ENCODE results near the gene SYT5.

DNA sequence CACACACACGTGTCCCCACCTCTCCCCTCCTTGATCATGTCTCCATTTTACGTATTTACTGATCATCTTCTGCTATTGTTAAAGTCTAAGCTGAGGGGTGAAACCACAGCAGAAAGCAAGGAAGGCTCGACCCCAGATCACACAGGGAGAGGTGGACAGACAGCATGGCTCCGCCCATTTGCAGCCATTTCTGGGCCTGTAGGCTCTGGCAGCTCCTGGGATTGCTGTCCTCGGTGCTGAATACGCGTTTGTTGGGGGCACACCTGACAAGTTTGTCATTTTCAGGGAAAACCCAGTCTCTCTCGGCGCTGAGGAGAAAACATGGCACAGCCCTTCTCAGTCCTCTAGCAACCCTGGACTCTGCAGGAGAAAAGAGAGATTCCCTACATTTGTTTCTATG lies 40.4 kb upstream of the SYT5 start:
- TF ChIP-seq, protein P1, sequence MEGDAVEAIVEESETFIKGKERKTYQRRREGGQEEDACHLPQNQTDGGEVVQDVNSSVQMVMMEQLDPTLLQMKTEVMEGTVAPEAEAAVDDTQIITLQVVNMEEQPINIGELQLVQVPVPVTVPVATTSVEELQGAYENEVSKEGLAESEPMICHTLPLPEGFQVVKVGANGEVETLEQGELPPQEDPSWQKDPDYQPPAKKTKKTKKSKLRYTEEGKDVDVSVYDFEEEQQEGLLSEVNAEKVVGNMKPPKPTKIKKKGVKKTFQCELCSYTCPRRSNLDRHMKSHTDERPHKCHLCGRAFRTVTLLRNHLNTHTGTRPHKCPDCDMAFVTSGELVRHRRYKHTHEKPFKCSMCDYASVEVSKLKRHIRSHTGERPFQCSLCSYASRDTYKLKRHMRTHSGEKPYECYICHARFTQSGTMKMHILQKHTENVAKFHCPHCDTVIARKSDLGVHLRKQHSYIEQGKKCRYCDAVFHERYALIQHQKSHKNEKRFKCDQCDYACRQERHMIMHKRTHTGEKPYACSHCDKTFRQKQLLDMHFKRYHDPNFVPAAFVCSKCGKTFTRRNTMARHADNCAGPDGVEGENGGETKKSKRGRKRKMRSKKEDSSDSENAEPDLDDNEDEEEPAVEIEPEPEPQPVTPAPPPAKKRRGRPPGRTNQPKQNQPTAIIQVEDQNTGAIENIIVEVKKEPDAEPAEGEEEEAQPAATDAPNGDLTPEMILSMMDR (conservative IDR thresholded peaks at IDR 0.05; ENCODE audit: low read length) = no peak
- no peak for TF ChIP-seq EZH2phosphoT487 (IDR thresholded peaks at IDR 0.05; ENCODE audit: borderline replicate concordance, low read depth, low read length)

All from OCI-LY7 (cell line).